ENCODE data around the gene EPHB1.
"Not testable (repeated sequence)": the region's sequence is repeated elsewhere in the genome, so short reads cannot be mapped to it uniquely, and the experiment has no call there.

The EPHB1 gene

DNA sequence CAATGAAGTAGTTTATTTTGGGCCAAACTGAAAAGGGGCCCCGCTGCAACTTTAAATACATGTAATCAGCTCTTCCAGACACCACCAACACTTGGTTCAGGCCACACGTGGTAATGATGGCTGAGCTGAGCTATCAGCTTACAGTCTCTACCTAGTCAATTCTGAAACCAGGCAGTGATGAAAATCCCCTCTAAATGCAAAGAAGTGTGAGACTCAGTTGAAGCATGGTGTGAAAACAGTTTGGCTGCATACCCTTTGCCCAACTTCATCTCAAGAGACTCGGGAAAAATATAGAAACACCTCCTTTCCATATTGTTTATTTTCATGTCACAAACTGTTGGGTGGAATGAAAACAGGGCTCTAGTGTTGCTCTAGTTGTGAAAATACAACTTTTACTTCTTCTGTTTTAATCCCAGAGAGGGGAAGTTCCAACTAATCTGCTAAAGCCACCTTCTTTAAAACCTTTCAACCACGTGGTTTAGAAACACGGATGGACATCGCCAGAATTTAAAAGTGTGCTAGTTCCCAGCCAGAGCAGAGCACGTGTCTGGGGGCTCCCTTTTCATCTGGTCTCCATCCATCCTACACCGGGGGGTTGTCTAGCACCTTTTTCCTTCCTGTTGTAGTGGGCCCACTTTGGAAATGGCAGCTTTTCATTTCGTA lies 229.1 kb downstream of the EPHB1 start:
- TF ChIP-seq, protein P1, sequence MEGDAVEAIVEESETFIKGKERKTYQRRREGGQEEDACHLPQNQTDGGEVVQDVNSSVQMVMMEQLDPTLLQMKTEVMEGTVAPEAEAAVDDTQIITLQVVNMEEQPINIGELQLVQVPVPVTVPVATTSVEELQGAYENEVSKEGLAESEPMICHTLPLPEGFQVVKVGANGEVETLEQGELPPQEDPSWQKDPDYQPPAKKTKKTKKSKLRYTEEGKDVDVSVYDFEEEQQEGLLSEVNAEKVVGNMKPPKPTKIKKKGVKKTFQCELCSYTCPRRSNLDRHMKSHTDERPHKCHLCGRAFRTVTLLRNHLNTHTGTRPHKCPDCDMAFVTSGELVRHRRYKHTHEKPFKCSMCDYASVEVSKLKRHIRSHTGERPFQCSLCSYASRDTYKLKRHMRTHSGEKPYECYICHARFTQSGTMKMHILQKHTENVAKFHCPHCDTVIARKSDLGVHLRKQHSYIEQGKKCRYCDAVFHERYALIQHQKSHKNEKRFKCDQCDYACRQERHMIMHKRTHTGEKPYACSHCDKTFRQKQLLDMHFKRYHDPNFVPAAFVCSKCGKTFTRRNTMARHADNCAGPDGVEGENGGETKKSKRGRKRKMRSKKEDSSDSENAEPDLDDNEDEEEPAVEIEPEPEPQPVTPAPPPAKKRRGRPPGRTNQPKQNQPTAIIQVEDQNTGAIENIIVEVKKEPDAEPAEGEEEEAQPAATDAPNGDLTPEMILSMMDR (IDR thresholded peaks at IDR 0.05; ENCODE audit: borderline replicate concordance, insufficient read depth, low read depth, low read length): no peak
- no peak overlapping the region for H3K4me3 ChIP-seq (ENCODE audit: low read depth, low read length)

DNA sequence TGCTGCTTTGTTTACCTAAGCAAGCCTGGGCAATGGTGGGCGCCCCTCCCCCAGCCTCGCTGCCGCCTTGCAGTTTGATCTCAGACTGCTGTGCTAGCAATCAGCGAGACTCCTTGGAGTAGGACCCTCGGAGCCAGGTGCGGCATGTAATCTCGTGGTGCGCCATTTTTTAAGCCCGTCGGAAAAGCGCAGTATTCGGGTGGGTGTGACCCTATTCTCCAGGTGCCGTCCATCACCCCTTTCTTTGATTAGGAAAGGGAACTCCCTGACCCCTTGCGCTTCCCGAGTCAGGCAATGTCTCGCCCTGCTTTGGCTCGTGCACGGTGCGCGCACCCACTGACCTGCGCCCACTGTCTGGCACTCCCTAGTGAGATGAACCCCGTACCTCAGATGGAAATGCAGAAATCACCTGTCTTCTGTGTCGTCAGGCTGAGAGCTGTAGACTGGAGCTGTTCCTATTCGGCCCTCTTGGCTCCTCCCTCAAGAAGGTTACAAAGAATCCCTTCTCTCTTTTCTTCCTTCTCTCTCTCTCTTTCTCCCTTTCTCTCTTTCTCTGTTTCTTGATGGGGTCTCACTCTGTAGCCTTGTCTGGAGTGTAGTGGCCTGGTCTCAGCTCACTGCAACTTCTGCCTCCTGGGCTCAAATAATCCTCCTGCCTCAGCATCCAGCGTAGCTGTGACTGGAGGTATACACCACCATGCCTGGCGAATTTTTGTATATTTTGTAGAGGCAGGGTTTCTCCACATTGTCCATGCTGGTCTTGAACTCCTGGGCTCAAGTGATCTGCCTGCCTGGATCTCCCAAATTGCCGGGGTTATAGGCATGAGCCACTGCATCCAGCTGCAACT lies 235.9 kb downstream of the EPHB1 start:
- H3K4me3 ChIP-seq (ENCODE audit: low read depth, low read length): not testable (repeated sequence)

DNA sequence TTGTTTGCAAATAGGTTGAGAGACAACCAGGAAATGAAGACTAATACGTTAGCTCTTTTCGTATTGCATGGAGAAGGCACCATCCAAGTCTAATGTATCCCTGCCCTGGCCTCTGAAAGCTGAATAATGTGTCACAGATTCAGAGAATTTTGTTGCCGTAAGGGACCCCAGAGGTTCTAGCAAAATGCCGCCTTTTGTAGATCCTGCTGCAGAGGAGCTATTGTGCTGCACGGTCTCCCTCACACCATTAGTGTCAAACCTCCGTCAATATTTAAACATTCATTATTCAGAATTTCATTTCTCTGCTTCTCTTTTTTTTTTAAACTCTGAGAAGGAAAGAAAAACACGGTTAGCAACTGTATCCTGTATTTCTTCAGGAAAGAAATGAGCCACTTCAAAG lies 238.7 kb downstream of the EPHB1 start:
- TF ChIP-seq, protein P1 (IDR thresholded peaks at IDR 0.05; ENCODE audit: borderline replicate concordance, insufficient read depth, low read depth, low read length): no peak
- no peak overlapping the region for H3K4me3 ChIP-seq (ENCODE audit: low read depth, low read length)

DNA sequence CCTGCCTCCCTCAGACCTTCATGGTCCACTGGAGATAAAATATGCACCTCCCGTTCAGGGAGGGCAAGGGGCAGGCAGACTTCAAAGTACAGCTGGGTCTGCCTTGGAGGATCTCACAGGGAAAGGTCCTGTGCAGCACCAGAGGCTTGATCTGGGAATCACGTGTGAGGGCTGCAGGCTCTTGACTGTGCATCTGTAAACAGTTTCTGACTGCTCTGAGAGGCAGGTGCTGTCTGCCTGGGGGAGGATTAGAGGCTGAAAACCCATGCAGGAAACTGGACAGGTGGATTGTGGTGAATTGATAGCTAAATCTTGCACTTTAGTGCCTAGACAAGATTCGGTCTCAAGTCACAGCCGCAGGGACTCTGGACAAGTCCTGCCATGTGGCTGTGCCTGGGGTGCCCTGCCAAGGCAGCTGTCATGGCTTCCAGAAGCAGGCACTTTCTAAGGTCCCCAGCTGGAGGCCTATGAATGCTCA lies 239.3 kb downstream of the EPHB1 start:
- TF ChIP-seq, protein P1 (IDR thresholded peaks at IDR 0.05; ENCODE audit: borderline replicate concordance, insufficient read depth, low read depth, low read length): no peak

DNA sequence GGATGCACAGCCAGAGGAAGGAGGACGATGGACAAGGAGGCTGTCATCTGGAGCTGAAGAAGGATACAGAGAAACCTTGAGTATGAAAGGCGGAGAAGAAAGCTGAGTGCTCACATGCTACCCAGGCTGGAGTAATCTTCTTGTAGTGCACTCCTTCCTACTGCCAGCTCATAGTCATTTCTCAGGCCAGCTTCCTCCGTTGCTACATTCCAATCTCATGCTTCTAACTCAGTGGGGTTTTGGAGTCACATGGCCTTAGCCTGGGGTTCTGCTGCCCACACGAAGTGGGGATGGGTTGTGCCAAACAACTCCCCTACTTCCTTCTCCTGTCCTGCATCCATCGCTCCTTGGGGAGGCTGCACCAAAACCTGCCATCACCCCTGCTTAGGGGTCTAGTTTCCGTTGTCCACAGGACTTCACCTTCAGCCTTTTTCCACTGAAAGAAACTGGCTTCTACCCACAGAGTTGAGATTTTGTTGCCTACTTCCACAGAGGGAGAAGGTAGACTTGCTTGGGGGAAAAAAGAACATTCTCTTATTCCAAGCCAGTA lies 239.9 kb downstream of the EPHB1 start:
- H3K4me3 ChIP-seq (ENCODE audit: low read depth, low read length): no peak overlapping the region
- TF ChIP-seq, protein P1 (IDR thresholded peaks at IDR 0.05; ENCODE audit: borderline replicate concordance, insufficient read depth, low read depth, low read length): no peak

More for the DNA sequence above, 239.3 kb downstream of the EPHB1 start:
- H3K4me3 ChIP-seq (ENCODE audit: low read depth, low read length): no peak overlapping the region

DNA sequence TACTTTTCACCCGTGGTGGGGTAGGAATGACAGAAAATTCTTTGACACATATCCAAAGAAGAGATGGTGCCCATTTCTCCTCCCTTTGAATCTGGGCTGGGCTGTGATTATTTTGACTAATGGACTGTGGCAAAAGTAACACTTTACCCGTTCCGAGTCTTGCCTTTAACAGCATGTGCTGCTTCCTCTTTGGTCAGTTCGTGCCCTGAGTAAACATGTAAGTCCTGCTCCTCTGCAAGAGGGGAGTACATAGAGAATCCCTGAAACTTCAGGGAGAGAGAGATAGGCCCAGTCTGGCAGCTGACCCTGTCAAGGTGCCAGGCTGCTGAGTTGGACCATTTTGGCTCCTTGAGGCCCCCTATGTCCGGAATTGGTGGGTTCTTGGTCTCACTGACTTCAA lies 243.1 kb downstream of the EPHB1 start:
- TF ChIP-seq, protein P1 (IDR thresholded peaks at IDR 0.05; ENCODE audit: borderline replicate concordance, insufficient read depth, low read depth, low read length): no peak
- H3K4me3 ChIP-seq (ENCODE audit: low read depth, low read length): no peak overlapping the region

DNA sequence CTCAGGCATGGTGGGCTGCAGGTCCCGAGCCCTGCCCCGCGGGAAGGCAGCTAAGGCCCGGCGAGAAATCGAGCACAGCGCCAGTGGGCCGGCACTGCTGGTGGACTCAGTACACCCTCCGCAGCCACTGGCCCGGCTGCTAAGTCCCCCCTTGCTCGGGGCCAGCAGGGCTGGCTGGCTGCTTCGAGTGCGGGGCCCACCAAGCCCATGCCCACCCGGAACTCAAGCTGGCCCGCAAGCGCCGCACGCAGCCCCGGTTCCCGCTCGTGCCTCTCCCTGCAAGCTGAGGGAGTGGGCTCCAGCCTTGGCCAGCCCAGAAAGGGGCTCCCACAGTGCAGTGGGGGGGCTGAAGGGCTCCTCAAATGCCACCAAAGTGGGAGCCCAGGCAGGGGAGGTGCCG lies 244.5 kb downstream of the EPHB1 start:
- H3K4me3 ChIP-seq (ENCODE audit: low read depth, low read length): not testable (repeated sequence)
